Neural cell (in vitro differentiated cells): ENCODE measurements around the gene ACAD10.

ENCODE experiments used
- CTCF ChIP-seq: fragments of 450-650 bp; IDR thresholded peaks from 2 replicates; pipeline ENCODE4 v1.5.1; 2014; ENCODE audit warnings: antibody characterized with exemption, mild to moderate bottlenecking, moderate library complexity; ENCODE audit not compliant: poor library complexity, severe bottlenecking
- EZH2 ChIP-seq: fragments of 200-600, 300-800 bp; shearing (Covaris generic), sonication (generic); IDR thresholded peaks from 2 replicates; pipeline ENCODE4 v1.6.1; 2014; ENCODE audit warnings: antibody characterized with exemption, low read length, borderline replicate concordance, mild to moderate bottlenecking; ENCODE audit not compliant: insufficient read depth, poor library complexity, severe bottlenecking
- MXI1 ChIP-seq: fragments of 450-650 bp; conservative IDR thresholded peaks from 2 replicates; pipeline ENCODE4 v1.6.1; 2014; ENCODE audit warnings: antibody characterized with exemption, mild to moderate bottlenecking; ENCODE audit not compliant: poor library complexity, severe bottlenecking
- POLR2AphosphoS5 ChIP-seq: IDR thresholded peaks from 2 replicates; pipeline ENCODE4 v1.6.1; 2012
- RAD21 ChIP-seq: fragments of 450-650 bp; conservative IDR thresholded peaks from 2 replicates; pipeline ENCODE4 v1.6.1; 2014; ENCODE audit warnings: antibody characterized with exemption, mild to moderate bottlenecking, moderate library complexity
- REST ChIP-seq: IDR thresholded peaks from 2 replicates; pipeline ENCODE4 v1.6.1; 2012; ENCODE audit warnings: borderline replicate concordance
- SMC3 ChIP-seq: fragments of 450-650 bp; conservative IDR thresholded peaks from 2 replicates; pipeline ENCODE4 v1.6.1; 2014; ENCODE audit warnings: antibody characterized with exemption, mild to moderate bottlenecking, moderate library complexity; ENCODE audit not compliant: poor library complexity

- TF ChIP-seq POLR2AphosphoS5 (no peak), CTCF (no peak), EZH2 (no peak), RAD21 (no peak), REST (no peak), SMC3 (no peak), MXI1 (no peak)
These were observed 97.2 kb downstream of the ACAD10 start for GRCh38 chr12:111783046-111783445.
